ENCODE data around the gene ABHD3.

ABHD3 gene

GRCh38 chr18:21700528-21701075, 4.0 kb downstream of the ABHD3 start:
- Histone ChIP-seq H3K9me2 (replicated peaks; ENCODE audit: low read depth, low read length) (no peaks in the 10 kb centered on the region), H3K9me3 (ENCODE audit: insufficient read depth, low read depth, low read length) (no peaks in the 10 kb centered on the region), H4K20me1 (ENCODE audit: insufficient read depth, low read length, poor library complexity, severe bottlenecking) (peaks cover 8% of the 10 kb centered on the region), H3K27me3 (ENCODE audit: insufficient read depth, low read length, poor library complexity, severe bottlenecking) (no peaks in the 10 kb centered on the region), H2AFZ (ENCODE audit: low read length) (no peak overlapping the region), H3F3A (ENCODE audit: low read depth) (no peaks in the 10 kb centered on the region), H3K9ac (ENCODE audit: low read depth, low read length, poor library complexity, severe bottlenecking) (no peak overlapping the region), H3K79me2 (ENCODE audit: insufficient read depth, low read length) (peaks cover 31% of the 10 kb centered on the region), H3K36me3 (ENCODE audit: insufficient read depth, low read length) (no peaks in the 10 kb centered on the region), H3K4me1 (ENCODE audit: insufficient read depth, low read length, poor library complexity, severe bottlenecking) (peaks cover 27% of the 10 kb centered on the region), H3K4me3 (ENCODE audit: low read length, poor library complexity, severe bottlenecking) (no peak overlapping the region), H3K4me2 (ENCODE audit: low read depth, low read length, poor library complexity, severe bottlenecking) (no peak overlapping the region)
- TF ChIP-seq EZH2phosphoT487 (IDR thresholded peaks at IDR 0.05; ENCODE audit: borderline replicate concordance) (no peak), CTCF (conservative IDR thresholded peaks at IDR 0.05; ENCODE audit: low read length) (no peak)

- H3F3A ChIP-seq (ENCODE audit: low read depth), result no peaks in the 10 kb centered on the region
- no peaks in the 10 kb centered on the region for H3K27me3 ChIP-seq (ENCODE audit: insufficient read depth, low read length, poor library complexity, severe bottlenecking)
- H4K20me1 ChIP-seq (ENCODE audit: insufficient read depth, low read length, poor library complexity, severe bottlenecking), result no peaks in the 10 kb centered on the region
- no peak overlapping the region for H3K4me3 ChIP-seq (ENCODE audit: low read length, poor library complexity, severe bottlenecking)
- TF ChIP-seq CTCF (conservative IDR thresholded peaks at IDR 0.05; ENCODE audit: low read length) (no peak), EZH2phosphoT487 (IDR thresholded peaks at IDR 0.05; ENCODE audit: borderline replicate concordance) (no peak)
- peaks cover 3% of the 10 kb centered on the region for H3K4me1 ChIP-seq (ENCODE audit: insufficient read depth, low read length, poor library complexity, severe bottlenecking)
- H3K9me3 ChIP-seq (ENCODE audit: insufficient read depth, low read depth, low read length), result peaks cover 12% of the 10 kb centered on the region; the same call in 1 of the 2 replicates
- H3K79me2 ChIP-seq (ENCODE audit: insufficient read depth, low read length), result no peaks in the 10 kb centered on the region
- no peaks in the 10 kb centered on the region for H3K36me3 ChIP-seq (ENCODE audit: insufficient read depth, low read length)
- no peaks in the 10 kb centered on the region for H3K9me2 ChIP-seq (replicated peaks; ENCODE audit: low read depth, low read length)
- no peak overlapping the region for H2AFZ ChIP-seq (ENCODE audit: low read length)
- no peak overlapping the region for H3K4me2 ChIP-seq (ENCODE audit: low read depth, low read length, poor library complexity, severe bottlenecking)
- H3K9ac ChIP-seq (ENCODE audit: low read depth, low read length, poor library complexity, severe bottlenecking), result no peak overlapping the region
Observed at GRCh38 chr18:21693322-21693721, 11.3 kb downstream of the ABHD3 start.

- peaks cover 3% of the 10 kb centered on the region for H3K4me1 ChIP-seq (ENCODE audit: insufficient read depth, low read length, poor library complexity, severe bottlenecking)
- no peaks in the 10 kb centered on the region for H3K27me3 ChIP-seq (ENCODE audit: insufficient read depth, low read length, poor library complexity, severe bottlenecking)
- no peak overlapping the region for H3K4me3 ChIP-seq (ENCODE audit: low read length, poor library complexity, severe bottlenecking)
- H3K9ac ChIP-seq (ENCODE audit: low read depth, low read length, poor library complexity, severe bottlenecking), result no peak overlapping the region
- no peak overlapping the region for H2AFZ ChIP-seq (ENCODE audit: low read length)
- no peaks in the 10 kb centered on the region for H3K9me2 ChIP-seq (replicated peaks; ENCODE audit: low read depth, low read length)
- TF ChIP-seq EZH2phosphoT487 (IDR thresholded peaks at IDR 0.05; ENCODE audit: borderline replicate concordance), result no peak
- no peaks in the 10 kb centered on the region for H3F3A ChIP-seq (ENCODE audit: low read depth)
- H4K20me1 ChIP-seq (ENCODE audit: insufficient read depth, low read length, poor library complexity, severe bottlenecking), result no peaks in the 10 kb centered on the region
- H3K9me3 ChIP-seq (ENCODE audit: insufficient read depth, low read depth, low read length), result peaks cover 12% of the 10 kb centered on the region; the same call in 1 of the 2 replicates
- no peak overlapping the region for H3K4me2 ChIP-seq (ENCODE audit: low read depth, low read length, poor library complexity, severe bottlenecking)
- H3K79me2 ChIP-seq (ENCODE audit: insufficient read depth, low read length), result no peaks in the 10 kb centered on the region
- H3K36me3 ChIP-seq (ENCODE audit: insufficient read depth, low read length), result peaks cover under 1% of the 10 kb centered on the region; the same call in 1 of the 2 replicates
Observed at GRCh38 chr18:21689736-21690135, 14.8 kb downstream of the ABHD3 start.
